Measurements from ENCODE around the gene KLC1.

KLC1 gene

DNA sequence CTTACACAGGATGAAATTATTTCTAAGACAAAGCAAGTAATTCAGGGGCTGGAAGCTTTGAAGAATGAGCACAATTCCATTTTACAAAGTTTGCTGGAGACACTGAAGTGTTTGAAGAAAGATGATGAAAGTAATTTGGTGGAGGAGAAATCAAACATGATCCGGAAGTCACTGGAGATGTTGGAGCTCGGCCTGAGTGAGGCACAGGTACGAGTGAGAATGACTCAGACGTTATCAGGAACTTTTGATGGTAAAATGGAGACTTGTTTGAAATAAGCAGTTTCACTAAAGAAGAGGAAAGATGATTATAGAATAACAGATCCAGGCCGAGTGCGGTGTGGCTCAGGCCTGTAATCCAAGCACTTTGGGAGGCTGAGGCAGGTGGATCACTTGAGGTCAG lies 25.6 kb downstream of the KLC1 start:
- peaks cover 64% of the 10 kb centered on the region for H3K36me3 Mint-ChIP-seq (ENCODE audit: insufficient read depth)
- H3K27me3 Mint-ChIP-seq: no peaks in the 10 kb centered on the region
- DNase-seq (ENCODE audit: low spot score in 2 of 2) (no peak), ATAC-seq (replicated peaks; ENCODE audit: extremely low read depth, poor library complexity, severe bottlenecking) (no peak)
- H3K9me3 Mint-ChIP-seq: no peaks in the 10 kb centered on the region
- H3K27ac Mint-ChIP-seq (ENCODE audit: low read depth): no peak overlapping the region
- no peak overlapping the region for H3K4me3 Mint-ChIP-seq
- H3K4me1 Mint-ChIP-seq: peaks cover 23% of the 10 kb centered on the region

DNA sequence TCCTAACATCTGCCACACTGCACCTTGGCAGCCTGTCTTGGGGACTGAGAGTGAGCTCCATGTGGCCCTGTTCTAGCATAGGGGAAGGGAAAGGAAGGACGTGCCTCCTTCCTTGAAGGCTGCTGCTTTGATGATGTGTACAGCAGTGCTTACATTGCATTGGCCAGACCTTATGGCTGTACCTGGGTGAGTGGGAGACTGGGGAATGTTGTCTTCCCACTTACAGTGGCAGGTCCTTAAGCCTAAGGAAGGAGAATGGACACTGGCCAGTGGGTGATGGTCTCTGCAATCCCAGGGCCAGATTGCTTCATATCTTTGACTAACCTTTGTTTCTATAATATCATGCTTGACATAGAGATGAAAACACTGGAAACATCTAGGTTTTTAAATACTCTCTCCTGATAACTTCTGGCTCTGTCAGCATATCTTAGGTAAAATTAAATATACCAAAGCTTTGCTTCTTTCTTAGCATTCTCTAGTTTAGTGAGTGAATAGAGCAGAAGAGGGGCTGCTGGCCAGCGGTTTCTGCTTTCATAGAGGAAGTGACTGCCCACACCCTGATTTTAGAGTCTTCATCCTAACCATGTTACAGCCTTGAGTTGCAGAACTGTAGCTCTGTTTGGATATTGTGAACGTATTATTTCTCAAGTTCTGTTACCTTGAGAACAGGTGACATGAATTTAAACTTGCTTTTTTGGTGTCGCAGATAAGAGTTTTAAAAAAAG lies 27.2 kb downstream of the KLC1 start:
- no peak for ATAC-seq (replicated peaks; ENCODE audit: extremely low read depth, poor library complexity, severe bottlenecking)
- Mint-ChIP-seq H3K4me1 (peaks cover 17% of the 10 kb centered on the region), H3K36me3 (ENCODE audit: insufficient read depth) (peaks cover 74% of the 10 kb centered on the region), H3K4me3 (no peak overlapping the region), H3K27me3 (no peaks in the 10 kb centered on the region), H3K27ac (ENCODE audit: low read depth) (no peak overlapping the region), H3K9me3 (no peaks in the 10 kb centered on the region)
- no peak for DNase-seq (ENCODE audit: low spot score in 2 of 2)

DNA sequence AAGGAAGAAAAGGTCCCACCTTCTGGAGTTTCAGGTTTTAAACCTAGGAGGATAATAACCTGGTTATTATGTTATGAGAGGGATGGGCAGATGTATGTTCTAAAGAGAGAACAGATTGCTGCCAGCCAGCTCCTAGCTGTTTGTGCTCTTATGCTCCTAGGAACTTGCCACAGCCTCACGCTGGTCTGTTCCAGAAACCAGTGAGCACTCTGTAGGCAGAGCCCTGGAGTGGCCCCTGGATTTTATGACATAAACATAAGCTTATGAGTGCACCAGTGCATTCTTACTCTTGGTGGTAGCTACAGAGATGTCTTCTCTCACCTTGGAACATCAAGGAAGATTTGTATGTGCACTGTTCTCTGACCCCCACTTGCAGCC lies 27.7 kb downstream of the KLC1 start:
- Mint-ChIP-seq H3K4me1 (peaks cover 13% of the 10 kb centered on the region), H3K36me3 (ENCODE audit: insufficient read depth) (peaks cover 78% of the 10 kb centered on the region), H3K9me3 (no peaks in the 10 kb centered on the region), H3K4me3 (no peak overlapping the region), H3K27me3 (no peaks in the 10 kb centered on the region), H3K27ac (ENCODE audit: low read depth) (no peak overlapping the region)
- DNase-seq (ENCODE audit: low spot score in 2 of 2): no peak
- no peak for ATAC-seq (replicated peaks; ENCODE audit: extremely low read depth, poor library complexity, severe bottlenecking)

DNA sequence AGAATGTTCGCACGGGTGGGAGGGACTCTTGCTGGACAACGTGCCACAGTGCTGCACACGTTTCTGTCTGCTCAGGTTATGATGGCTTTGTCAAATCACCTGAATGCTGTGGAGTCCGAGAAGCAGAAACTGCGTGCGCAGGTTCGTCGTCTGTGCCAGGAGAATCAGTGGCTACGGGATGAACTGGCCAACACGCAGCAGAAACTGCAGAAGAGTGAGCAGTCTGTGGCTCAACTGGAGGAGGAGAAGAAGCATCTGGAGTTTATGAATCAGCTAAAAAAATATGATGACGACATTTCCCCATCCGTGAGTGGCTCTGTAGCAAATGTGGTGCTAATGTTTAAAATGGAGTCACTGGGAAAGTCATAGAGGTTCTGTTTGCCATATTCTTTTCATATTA lies 28.5 kb downstream of the KLC1 start:
- DNase-seq (ENCODE audit: low spot score in 2 of 2): no peak
- no peaks in the 10 kb centered on the region for H3K27me3 Mint-ChIP-seq
- H3K27ac Mint-ChIP-seq (ENCODE audit: low read depth): no peak overlapping the region
- H3K9me3 Mint-ChIP-seq: no peaks in the 10 kb centered on the region
- peaks cover 7% of the 10 kb centered on the region for H3K4me1 Mint-ChIP-seq
- H3K36me3 Mint-ChIP-seq (ENCODE audit: insufficient read depth): peaks cover 80% of the 10 kb centered on the region
- no peak overlapping the region for H3K4me3 Mint-ChIP-seq
- ATAC-seq (replicated peaks; ENCODE audit: extremely low read depth, poor library complexity, severe bottlenecking): no peak

DNA sequence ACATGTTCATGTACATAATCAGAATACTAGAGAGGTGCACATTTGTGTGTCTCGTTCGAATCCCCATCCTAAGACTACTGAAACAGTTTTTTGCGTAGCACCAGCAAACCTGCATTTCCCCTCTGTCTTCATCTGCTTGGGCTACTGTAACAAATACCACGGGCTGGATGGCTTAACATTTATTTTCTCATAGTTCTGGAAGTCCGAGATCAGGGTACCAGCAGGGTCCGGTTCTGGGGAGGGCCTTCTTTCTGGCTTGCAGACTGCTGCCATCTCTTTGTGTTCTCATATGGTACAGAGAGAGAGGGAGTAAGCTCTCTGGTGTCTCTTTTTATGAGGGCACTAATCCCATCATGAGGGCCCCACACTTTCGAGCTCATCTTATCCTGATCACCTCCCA lies 30.6 kb downstream of the KLC1 start:
- H3K27me3 Mint-ChIP-seq: no peaks in the 10 kb centered on the region
- no peaks in the 10 kb centered on the region for H3K4me1 Mint-ChIP-seq
- DNase-seq (ENCODE audit: low spot score in 2 of 2) (no peak), ATAC-seq (replicated peaks; ENCODE audit: extremely low read depth, poor library complexity, severe bottlenecking) (no peak)
- peaks cover 81% of the 10 kb centered on the region for H3K36me3 Mint-ChIP-seq (ENCODE audit: insufficient read depth)
- H3K9me3 Mint-ChIP-seq: no peaks in the 10 kb centered on the region
- no peak overlapping the region for H3K4me3 Mint-ChIP-seq
- H3K27ac Mint-ChIP-seq (ENCODE audit: low read depth): no peak overlapping the region

DNA sequence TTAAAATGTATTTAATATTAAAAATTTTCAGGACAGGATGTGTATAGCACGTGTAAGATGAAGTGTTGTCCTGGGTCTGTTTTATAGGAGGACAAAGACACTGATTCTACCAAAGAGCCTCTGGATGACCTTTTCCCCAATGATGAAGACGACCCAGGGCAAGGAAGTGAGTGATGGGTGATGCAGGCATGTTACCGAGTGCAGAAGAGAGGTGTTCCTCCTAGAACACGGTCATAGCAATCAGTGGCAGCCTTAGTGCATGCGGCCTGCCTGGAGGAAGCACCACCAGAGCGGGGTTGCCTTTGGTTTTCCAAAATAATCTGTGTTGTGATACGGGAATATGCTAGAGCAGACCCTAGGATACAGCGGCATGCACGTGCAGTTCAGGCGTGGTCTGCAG lies 33.0 kb downstream of the KLC1 start:
- Mint-ChIP-seq H3K4me1 (no peaks in the 10 kb centered on the region), H3K27me3 (no peaks in the 10 kb centered on the region), H3K9me3 (no peaks in the 10 kb centered on the region), H3K36me3 (ENCODE audit: insufficient read depth) (peaks cover 74% of the 10 kb centered on the region), H3K27ac (ENCODE audit: low read depth) (no peak overlapping the region), H3K4me3 (no peak overlapping the region)
- ATAC-seq (replicated peaks; ENCODE audit: extremely low read depth, poor library complexity, severe bottlenecking) (no peak), DNase-seq (ENCODE audit: low spot score in 2 of 2) (no peak)

DNA sequence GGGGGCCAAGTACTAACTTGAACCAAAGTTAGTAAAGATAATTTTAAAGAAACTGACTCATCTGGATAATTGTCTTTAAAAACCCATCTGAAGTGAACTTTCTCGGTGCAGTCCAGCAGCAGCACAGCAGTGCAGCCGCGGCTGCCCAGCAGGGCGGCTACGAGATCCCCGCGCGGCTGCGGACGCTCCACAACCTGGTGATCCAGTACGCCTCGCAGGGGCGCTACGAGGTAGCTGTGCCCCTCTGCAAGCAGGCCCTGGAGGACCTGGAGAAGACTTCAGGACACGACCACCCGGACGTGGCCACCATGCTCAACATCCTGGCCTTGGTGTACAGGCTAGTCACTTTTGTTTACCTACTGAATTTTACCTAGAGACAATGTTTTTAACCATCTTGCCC lies 33.6 kb downstream of the KLC1 start:
- Mint-ChIP-seq H3K27ac (ENCODE audit: low read depth) (no peak overlapping the region), H3K9me3 (no peaks in the 10 kb centered on the region), H3K4me3 (no peak overlapping the region), H3K36me3 (ENCODE audit: insufficient read depth) (peaks cover 73% of the 10 kb centered on the region), H3K4me1 (no peaks in the 10 kb centered on the region), H3K27me3 (no peaks in the 10 kb centered on the region)
- DNase-seq (ENCODE audit: low spot score in 2 of 2) (no peak), ATAC-seq (replicated peaks; ENCODE audit: extremely low read depth, poor library complexity, severe bottlenecking) (no peak)

DNA sequence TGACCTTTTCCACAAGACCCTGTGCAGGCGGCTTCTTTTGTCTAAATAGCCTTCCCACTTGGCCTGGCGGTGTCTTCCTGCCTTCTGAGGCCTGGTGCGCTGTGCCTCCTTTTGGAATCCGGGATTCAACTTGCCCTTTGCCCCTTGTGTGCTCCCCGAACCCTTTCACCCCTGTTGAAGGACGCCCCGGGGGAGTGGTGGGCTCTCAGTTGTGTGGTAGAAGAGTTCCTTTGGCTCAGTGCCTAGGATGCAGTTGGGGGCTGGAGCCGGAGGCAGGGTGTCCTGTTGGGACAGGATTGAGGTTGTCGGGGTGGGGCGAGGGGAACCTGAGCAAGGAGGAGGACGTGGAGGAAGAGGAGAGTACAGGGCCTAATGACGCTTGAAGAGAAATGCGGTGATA lies 34.5 kb downstream of the KLC1 start:
- no peak for ATAC-seq (replicated peaks; ENCODE audit: extremely low read depth, poor library complexity, severe bottlenecking)
- H3K27me3 Mint-ChIP-seq: no peaks in the 10 kb centered on the region
- H3K36me3 Mint-ChIP-seq (ENCODE audit: insufficient read depth): peaks cover 68% of the 10 kb centered on the region
- no peak overlapping the region for H3K4me3 Mint-ChIP-seq
- no peak overlapping the region for H3K27ac Mint-ChIP-seq (ENCODE audit: low read depth)
- H3K4me1 Mint-ChIP-seq: no peaks in the 10 kb centered on the region
- no peaks in the 10 kb centered on the region for H3K9me3 Mint-ChIP-seq
- DNase-seq (ENCODE audit: low spot score in 2 of 2): no peak

DNA sequence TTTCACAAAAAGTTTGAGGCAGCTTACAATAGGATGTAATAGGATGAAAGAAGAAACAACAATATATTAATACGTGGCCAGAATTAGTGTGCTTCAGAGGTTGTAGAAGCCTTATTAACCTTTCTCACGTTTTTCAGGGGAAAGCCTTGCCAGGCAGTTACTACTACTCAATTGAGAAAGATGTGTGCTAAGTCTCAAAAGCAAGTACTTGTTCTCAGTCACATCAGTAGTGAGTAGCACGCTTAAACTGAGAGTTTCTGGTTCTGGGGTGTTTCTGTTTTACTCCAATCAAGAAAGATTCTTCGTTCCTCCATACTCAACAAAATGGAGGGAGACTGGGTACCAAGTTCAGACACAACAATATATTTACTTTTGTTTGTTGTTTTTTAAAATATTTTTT lies 38.7 kb downstream of the KLC1 start:
- Mint-ChIP-seq H3K9me3 (no peaks in the 10 kb centered on the region), H3K27me3 (no peaks in the 10 kb centered on the region), H3K36me3 (ENCODE audit: insufficient read depth) (peaks cover 72% of the 10 kb centered on the region), H3K27ac (ENCODE audit: low read depth) (no peak overlapping the region), H3K4me1 (peaks cover 7% of the 10 kb centered on the region), H3K4me3 (no peak overlapping the region)
- DNase-seq (ENCODE audit: low spot score in 2 of 2) (no peak), ATAC-seq (replicated peaks; ENCODE audit: extremely low read depth, poor library complexity, severe bottlenecking) (no peak)

DNA sequence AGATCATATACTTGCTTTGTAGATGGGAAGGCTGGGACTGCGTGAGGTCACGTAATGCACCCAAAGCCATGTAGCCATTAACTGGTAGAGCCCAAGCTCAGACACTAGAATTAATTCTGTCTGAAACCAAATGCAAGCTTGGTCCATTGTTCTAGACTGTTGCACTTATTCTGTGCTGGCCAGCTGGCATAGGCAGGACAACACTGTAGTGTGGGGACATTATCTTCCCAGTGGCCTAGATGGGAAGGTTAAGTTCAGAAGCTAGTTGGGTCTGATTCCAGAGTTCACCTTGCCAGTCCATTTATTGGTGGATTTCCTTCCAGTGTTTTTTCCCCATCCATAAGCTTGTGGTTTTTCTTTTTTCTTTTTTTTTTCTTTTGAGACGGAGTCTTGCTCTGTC lies 39.1 kb downstream of the KLC1 start:
- DNase-seq (ENCODE audit: low spot score in 2 of 2) (no peak), ATAC-seq (replicated peaks; ENCODE audit: extremely low read depth, poor library complexity, severe bottlenecking) (no peak)
- no peaks in the 10 kb centered on the region for H3K27me3 Mint-ChIP-seq
- H3K27ac Mint-ChIP-seq (ENCODE audit: low read depth): no peak overlapping the region
- H3K9me3 Mint-ChIP-seq: no peaks in the 10 kb centered on the region
- H3K4me1 Mint-ChIP-seq: peaks cover 7% of the 10 kb centered on the region
- no peak overlapping the region for H3K4me3 Mint-ChIP-seq
- H3K36me3 Mint-ChIP-seq (ENCODE audit: insufficient read depth): peaks cover 73% of the 10 kb centered on the region

DNA sequence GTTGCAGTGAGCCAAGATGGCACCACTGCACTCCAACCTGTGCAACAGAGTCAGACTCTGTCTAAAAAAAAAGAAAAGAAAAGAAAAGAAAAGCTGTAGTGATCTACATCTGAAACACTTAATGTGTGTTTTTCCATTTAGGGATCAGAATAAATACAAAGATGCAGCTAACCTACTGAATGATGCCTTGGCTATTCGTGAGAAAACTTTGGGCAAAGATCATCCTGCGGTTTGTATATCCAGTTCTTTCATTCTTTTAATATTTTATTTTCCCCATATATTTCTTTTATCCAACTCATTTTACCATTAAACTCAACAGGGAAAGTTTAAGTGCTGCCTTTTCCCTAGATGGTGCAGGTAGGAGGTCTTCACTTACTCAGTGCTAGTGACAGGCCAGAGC lies 40.4 kb downstream of the KLC1 start:
- H3K36me3 Mint-ChIP-seq (ENCODE audit: insufficient read depth): peaks cover 68% of the 10 kb centered on the region
- H3K4me3 Mint-ChIP-seq: no peak overlapping the region
- H3K9me3 Mint-ChIP-seq: no peaks in the 10 kb centered on the region
- ATAC-seq (replicated peaks; ENCODE audit: extremely low read depth, poor library complexity, severe bottlenecking): no peak
- no peak for DNase-seq (ENCODE audit: low spot score in 2 of 2)
- H3K4me1 Mint-ChIP-seq: peaks cover 7% of the 10 kb centered on the region
- H3K27me3 Mint-ChIP-seq: no peaks in the 10 kb centered on the region
- no peak overlapping the region for H3K27ac Mint-ChIP-seq (ENCODE audit: low read depth)

DNA sequence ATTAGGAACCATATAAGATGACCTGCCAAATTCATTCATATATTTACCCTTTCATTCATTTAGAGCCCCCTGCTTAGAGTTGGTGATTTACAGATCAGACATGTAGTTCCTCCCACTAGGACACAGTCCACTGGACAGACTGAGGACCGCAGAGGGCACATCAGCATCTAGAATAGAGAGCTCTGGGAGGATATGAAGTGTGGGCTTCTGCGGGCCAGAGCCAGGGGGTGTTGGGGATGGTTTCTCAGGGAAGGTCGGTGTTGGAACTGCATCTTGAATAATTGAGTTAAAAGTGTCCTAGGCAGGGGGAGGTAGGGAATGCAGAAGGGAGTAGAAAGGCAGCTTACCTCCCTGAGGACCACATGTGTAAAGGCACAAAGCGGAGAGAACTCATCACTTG lies 42.9 kb downstream of the KLC1 start:
- DNase-seq (ENCODE audit: low spot score in 2 of 2): no peak
- Mint-ChIP-seq H3K9me3 (no peaks in the 10 kb centered on the region), H3K4me3 (no peak overlapping the region), H3K27me3 (no peaks in the 10 kb centered on the region), H3K27ac (ENCODE audit: low read depth) (no peak overlapping the region), H3K4me1 (peaks cover 7% of the 10 kb centered on the region), H3K36me3 (ENCODE audit: insufficient read depth) (peaks cover 78% of the 10 kb centered on the region)
- no peak for ATAC-seq (replicated peaks; ENCODE audit: extremely low read depth, poor library complexity, severe bottlenecking)

DNA sequence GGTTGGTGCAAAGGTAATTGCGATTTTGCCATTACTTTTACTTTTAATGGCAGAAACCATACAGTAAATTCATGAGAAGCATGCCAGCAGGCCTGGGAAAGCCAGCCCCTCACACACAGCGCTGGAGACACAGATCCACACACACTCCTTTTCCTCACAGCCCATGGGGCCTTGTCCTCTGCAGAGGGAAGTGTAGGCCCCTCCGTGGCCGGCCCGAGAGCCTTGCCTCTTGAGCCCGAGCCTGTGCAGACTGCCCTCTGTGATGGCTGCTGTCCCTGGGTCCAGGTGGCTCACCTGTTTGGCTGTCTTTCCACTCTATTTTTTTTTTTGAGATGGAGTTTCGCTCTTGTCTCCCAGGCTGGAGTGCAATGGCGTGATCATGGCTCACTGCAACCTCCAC lies 46.9 kb downstream of the KLC1 start:
- Mint-ChIP-seq H3K27ac (ENCODE audit: low read depth) (no peak overlapping the region), H3K4me1 (peaks cover 7% of the 10 kb centered on the region), H3K36me3 (ENCODE audit: insufficient read depth) (peaks cover 84% of the 10 kb centered on the region), H3K27me3 (no peaks in the 10 kb centered on the region), H3K9me3 (no peaks in the 10 kb centered on the region), H3K4me3 (no peak overlapping the region)
- DNase-seq (ENCODE audit: low spot score in 2 of 2) (no peak), ATAC-seq (replicated peaks; ENCODE audit: extremely low read depth, poor library complexity, severe bottlenecking) (no peak)

Measured in central memory CD8-positive, alpha-beta T cell (primary cell).